ENCODE data around the gene GRAP2.

DNA sequence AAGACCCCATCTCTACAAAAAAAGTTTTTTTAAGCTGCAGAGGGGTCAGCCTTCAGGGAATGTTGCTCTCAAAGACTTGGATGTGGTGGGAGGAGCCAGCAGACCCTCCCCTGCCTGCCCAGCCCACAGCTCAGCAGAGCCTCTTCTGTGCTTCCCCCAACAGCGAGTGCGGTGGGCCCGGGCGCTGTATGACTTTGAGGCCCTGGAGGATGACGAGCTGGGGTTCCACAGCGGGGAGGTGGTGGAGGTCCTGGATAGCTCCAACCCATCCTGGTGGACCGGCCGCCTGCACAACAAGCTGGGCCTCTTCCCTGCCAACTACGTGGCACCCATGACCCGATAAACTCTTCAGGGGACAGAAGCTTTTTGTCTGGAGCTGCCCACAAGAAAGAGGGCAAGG is 69.9 kb downstream of the GRAP2 start:
- TF ChIP-seq, protein P1, sequence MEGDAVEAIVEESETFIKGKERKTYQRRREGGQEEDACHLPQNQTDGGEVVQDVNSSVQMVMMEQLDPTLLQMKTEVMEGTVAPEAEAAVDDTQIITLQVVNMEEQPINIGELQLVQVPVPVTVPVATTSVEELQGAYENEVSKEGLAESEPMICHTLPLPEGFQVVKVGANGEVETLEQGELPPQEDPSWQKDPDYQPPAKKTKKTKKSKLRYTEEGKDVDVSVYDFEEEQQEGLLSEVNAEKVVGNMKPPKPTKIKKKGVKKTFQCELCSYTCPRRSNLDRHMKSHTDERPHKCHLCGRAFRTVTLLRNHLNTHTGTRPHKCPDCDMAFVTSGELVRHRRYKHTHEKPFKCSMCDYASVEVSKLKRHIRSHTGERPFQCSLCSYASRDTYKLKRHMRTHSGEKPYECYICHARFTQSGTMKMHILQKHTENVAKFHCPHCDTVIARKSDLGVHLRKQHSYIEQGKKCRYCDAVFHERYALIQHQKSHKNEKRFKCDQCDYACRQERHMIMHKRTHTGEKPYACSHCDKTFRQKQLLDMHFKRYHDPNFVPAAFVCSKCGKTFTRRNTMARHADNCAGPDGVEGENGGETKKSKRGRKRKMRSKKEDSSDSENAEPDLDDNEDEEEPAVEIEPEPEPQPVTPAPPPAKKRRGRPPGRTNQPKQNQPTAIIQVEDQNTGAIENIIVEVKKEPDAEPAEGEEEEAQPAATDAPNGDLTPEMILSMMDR (IDR thresholded peaks at IDR 0.05; ENCODE audit: extremely low read depth in 1 of 2, insufficient read depth in 1 of 2, low read depth in 1 of 2, low read length in 2 of 2), result no peak
- TF ChIP-seq MYC (IDR thresholded peaks at IDR 0.05; ENCODE audit: low read depth, low read length), result no peak

Measured in endothelial cell of umbilical vein (primary cell).